ENCODE data around the gene HECW1.

HECW1 gene

DNA sequence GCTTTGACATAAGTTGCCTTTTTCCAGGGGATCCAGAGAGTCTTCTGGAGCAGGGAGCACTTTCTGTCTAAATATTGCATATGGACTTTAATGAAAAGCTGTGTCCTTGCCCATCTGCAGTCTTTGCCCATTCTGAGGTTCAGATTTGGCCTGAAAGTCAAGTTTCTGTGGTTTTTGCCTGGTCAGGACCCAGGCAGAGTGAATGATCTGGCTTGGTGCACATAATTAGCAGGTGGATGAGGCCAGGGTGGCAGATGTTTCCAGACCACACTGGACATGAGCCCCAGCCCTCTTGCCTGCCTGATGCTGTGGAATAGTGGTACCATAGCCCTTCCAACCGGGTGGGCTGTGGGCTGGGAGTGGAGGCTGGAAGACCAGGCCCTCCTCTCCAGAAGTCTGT lies 11.0 kb downstream of the HECW1 start:
- H3K79me1 ChIP-seq (replicated peaks; ENCODE audit: low read length, poor library complexity, severe bottlenecking) = no peaks in the 10 kb centered on the region
- no peaks in the 10 kb centered on the region for H3K36me3 ChIP-seq (ENCODE audit: control insufficient read depth in 1 of 2, insufficient read depth in 2 of 2, low read depth in 1 of 2, low read length in 2 of 2)
- H2AK5ac ChIP-seq (ENCODE audit: low read length, severe bottlenecking) = peak overlapping the region; percentile 11
- no peak overlapping the region for H3K14ac ChIP-seq (ENCODE audit: low read length in 2 of 2)
- no peak overlapping the region for H3K4me3 ChIP-seq (ENCODE audit: insufficient read depth in 1 of 2, low read depth in 1 of 2, low read length in 2 of 2)
- WGBS = 43% methylated on average over 1 of the region's 1 CpG
- H3K18ac ChIP-seq (ENCODE audit: low read depth in 1 of 2, low read length in 2 of 2) = no peak overlapping the region
- H2BK120ac ChIP-seq (ENCODE audit: low read depth, low read length) = no peak overlapping the region
- no peak overlapping the region for H2AFZ ChIP-seq (ENCODE audit: low read depth, low read length)
- no peak overlapping the region for H3K9ac ChIP-seq (ENCODE audit: low read length)
- H3K4me1 ChIP-seq (ENCODE audit: control insufficient read depth, insufficient read depth, low read depth, low read length) = peaks cover 13% of the 10 kb centered on the region
- no peak for DNase-seq
- H3K27me3 ChIP-seq (ENCODE audit: control insufficient read depth in 1 of 2, insufficient read depth in 1 of 2, low read length in 2 of 2) = peaks cover 0 to 17% of the 10 kb centered on the region in 2 experiments
- H2BK12ac ChIP-seq (ENCODE audit: low read length in 2 of 2) = no peak overlapping the region
- H4K8ac ChIP-seq (ENCODE audit: low read length) = no peak overlapping the region
- no peaks in the 10 kb centered on the region for H3K9me3 ChIP-seq (ENCODE audit: control insufficient read depth, low read length)
- H3K4me2 ChIP-seq (ENCODE audit: low read length, poor library complexity, severe bottlenecking) = no peak overlapping the region
- H3K4ac ChIP-seq (ENCODE audit: low read depth in 1 of 2, low read length in 2 of 2) = no peak overlapping the region
- H2BK15ac ChIP-seq (ENCODE audit: low read depth, poor library complexity, severe bottlenecking) = no peak overlapping the region
- no peak overlapping the region for H2BK5ac ChIP-seq (ENCODE audit: low read depth, low read length, poor library complexity, severe bottlenecking)
- no peak overlapping the region for H3K23ac ChIP-seq (ENCODE audit: low read length in 2 of 2)
- H4K91ac ChIP-seq (ENCODE audit: low read length) = no peak overlapping the region
- no peak overlapping the region for H3K27ac ChIP-seq (ENCODE audit: low read length, poor library complexity, severe bottlenecking)

DNA sequence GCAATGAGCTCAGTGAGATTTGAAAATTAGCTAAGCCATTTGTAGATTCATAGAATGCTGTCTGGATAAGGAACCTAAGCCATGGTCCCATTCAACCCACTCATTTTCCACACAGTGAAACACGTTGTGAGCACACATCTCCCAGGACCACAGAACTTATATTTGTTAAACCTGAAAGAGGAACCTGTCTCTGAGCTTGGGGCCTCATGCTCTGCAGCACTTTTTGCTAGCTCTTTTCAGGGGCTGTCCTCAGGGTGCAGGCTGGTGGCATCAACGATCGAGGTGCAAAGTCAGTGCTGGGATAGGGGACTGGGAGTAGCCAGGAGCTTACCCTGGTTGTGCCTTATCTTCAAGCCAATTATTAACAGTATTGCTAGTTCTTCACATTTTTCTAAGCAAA lies 11.9 kb downstream of the HECW1 start:
- no peak overlapping the region for H2AFZ ChIP-seq (ENCODE audit: low read depth, low read length)
- H3K4me3 ChIP-seq (ENCODE audit: insufficient read depth in 1 of 2, low read depth in 1 of 2, low read length in 2 of 2) = no peak overlapping the region
- H3K4me2 ChIP-seq (ENCODE audit: low read length, poor library complexity, severe bottlenecking) = no peak overlapping the region
- 94% methylated on average over 1 of the region's 3 CpGs for WGBS
- no peak for DNase-seq
- H3K18ac ChIP-seq (ENCODE audit: low read depth in 1 of 2, low read length in 2 of 2) = no peak overlapping the region
- H3K36me3 ChIP-seq (ENCODE audit: control insufficient read depth in 1 of 2, insufficient read depth in 2 of 2, low read depth in 1 of 2, low read length in 2 of 2) = no peaks in the 10 kb centered on the region
- H3K27ac ChIP-seq (ENCODE audit: low read length, poor library complexity, severe bottlenecking) = no peak overlapping the region
- H2BK120ac ChIP-seq (ENCODE audit: low read depth, low read length) = no peak overlapping the region
- H3K4me1 ChIP-seq (ENCODE audit: control insufficient read depth, insufficient read depth, low read depth, low read length) = peaks cover 9% of the 10 kb centered on the region
- no peak overlapping the region for H2BK15ac ChIP-seq (ENCODE audit: low read depth, poor library complexity, severe bottlenecking)
- H2AK5ac ChIP-seq (ENCODE audit: low read length, severe bottlenecking) = no peak overlapping the region
- H3K79me1 ChIP-seq (replicated peaks; ENCODE audit: low read length, poor library complexity, severe bottlenecking) = no peaks in the 10 kb centered on the region
- no peak overlapping the region for H3K23ac ChIP-seq (ENCODE audit: low read length in 2 of 2)
- no peak overlapping the region for H3K4ac ChIP-seq (ENCODE audit: low read depth in 1 of 2, low read length in 2 of 2)
- H3K9me3 ChIP-seq (ENCODE audit: control insufficient read depth, low read length) = no peaks in the 10 kb centered on the region
- no peak overlapping the region for H4K91ac ChIP-seq (ENCODE audit: low read length)
- no peak overlapping the region for H4K8ac ChIP-seq (ENCODE audit: low read length)
- peaks cover 0 to 17% of the 10 kb centered on the region in 2 experiments for H3K27me3 ChIP-seq (ENCODE audit: control insufficient read depth in 1 of 2, insufficient read depth in 1 of 2, low read length in 2 of 2)
- H2BK5ac ChIP-seq (ENCODE audit: low read depth, low read length, poor library complexity, severe bottlenecking) = no peak overlapping the region
- H2BK12ac ChIP-seq (ENCODE audit: low read length in 2 of 2) = no peak overlapping the region
- no peak overlapping the region for H3K14ac ChIP-seq (ENCODE audit: low read length in 2 of 2)
- no peak overlapping the region for H3K9ac ChIP-seq (ENCODE audit: low read length)

DNA sequence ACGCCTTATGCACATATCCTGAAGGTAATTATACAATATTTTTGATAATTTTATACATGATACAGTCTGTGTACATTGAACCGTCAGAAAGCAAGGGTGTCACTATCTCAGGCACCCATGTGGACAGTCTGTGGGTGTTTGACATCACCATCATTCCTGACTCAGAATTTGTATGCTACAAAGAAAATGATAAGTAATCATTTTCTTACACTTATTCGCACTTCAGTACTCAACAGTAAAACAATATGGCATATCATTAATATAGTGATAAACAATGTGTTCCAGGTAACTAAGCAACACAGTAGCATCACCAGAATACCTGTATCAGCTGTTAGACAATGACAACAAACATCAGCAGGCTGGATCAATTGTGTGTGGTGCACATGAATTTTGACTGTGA lies 17.9 kb downstream of the HECW1 start:
- H3K4me2 ChIP-seq (ENCODE audit: low read length, poor library complexity, severe bottlenecking) = no peak overlapping the region
- H3K27me3 ChIP-seq (ENCODE audit: control insufficient read depth in 1 of 2, insufficient read depth in 1 of 2, low read length in 2 of 2) = peaks cover 0 to 3% of the 10 kb centered on the region in 2 experiments
- 93% methylated on average over 3 of the region's 3 CpGs for WGBS
- H3K14ac ChIP-seq (ENCODE audit: low read length in 2 of 2) = no peak overlapping the region
- DNase-seq = no peak
- no peaks in the 10 kb centered on the region for H3K4me1 ChIP-seq (ENCODE audit: control insufficient read depth, insufficient read depth, low read depth, low read length)
- no peak overlapping the region for H3K9ac ChIP-seq (ENCODE audit: low read length)
- H2BK5ac ChIP-seq (ENCODE audit: low read depth, low read length, poor library complexity, severe bottlenecking) = no peak overlapping the region
- H3K23ac ChIP-seq (ENCODE audit: low read length in 2 of 2) = no peak overlapping the region
- H2AK5ac ChIP-seq (ENCODE audit: low read length, severe bottlenecking) = no peak overlapping the region
- H3K9me3 ChIP-seq (ENCODE audit: control insufficient read depth, low read length) = no peaks in the 10 kb centered on the region
- no peak overlapping the region for H3K18ac ChIP-seq (ENCODE audit: low read depth in 1 of 2, low read length in 2 of 2)
- H2BK15ac ChIP-seq (ENCODE audit: low read depth, poor library complexity, severe bottlenecking) = no peak overlapping the region
- H3K4ac ChIP-seq (ENCODE audit: low read depth in 1 of 2, low read length in 2 of 2) = no peak overlapping the region
- no peak overlapping the region for H4K8ac ChIP-seq (ENCODE audit: low read length)
- H4K91ac ChIP-seq (ENCODE audit: low read length) = no peak overlapping the region
- no peaks in the 10 kb centered on the region for H3K36me3 ChIP-seq (ENCODE audit: control insufficient read depth in 1 of 2, insufficient read depth in 2 of 2, low read depth in 1 of 2, low read length in 2 of 2)
- H2BK120ac ChIP-seq (ENCODE audit: low read depth, low read length) = no peak overlapping the region
- no peaks in the 10 kb centered on the region for H3K79me1 ChIP-seq (replicated peaks; ENCODE audit: low read length, poor library complexity, severe bottlenecking)
- H3K4me3 ChIP-seq (ENCODE audit: insufficient read depth in 1 of 2, low read depth in 1 of 2, low read length in 2 of 2) = no peak overlapping the region
- H2AFZ ChIP-seq (ENCODE audit: low read depth, low read length) = no peak overlapping the region
- no peak overlapping the region for H3K27ac ChIP-seq (ENCODE audit: low read length, poor library complexity, severe bottlenecking)
- H2BK12ac ChIP-seq (ENCODE audit: low read length in 2 of 2) = no peak overlapping the region

DNA sequence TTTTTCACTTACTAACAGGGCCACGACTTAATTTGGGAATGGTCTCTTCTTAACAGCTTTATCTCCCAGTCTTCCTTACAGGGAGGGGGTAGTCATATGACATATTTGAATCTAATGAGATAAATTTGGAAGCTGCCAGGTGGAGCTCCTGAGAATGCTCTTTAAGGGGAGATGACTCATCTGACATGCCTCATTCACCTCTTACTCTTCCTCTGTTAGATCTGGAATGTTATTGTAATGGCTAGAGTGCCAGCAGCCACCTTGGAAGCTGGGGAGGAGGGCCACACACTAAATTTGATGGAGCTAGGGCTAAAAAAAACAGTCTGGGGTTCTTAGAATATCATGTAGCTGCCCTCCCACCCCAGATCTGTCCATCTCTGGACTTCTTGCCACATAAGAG lies 22.7 kb downstream of the HECW1 start:
- Histone ChIP-seq H3K9me3 (ENCODE audit: control insufficient read depth, low read length) (no peaks in the 10 kb centered on the region), H4K8ac (ENCODE audit: low read length) (no peak overlapping the region), H2BK12ac (ENCODE audit: low read length in 2 of 2) (no peak overlapping the region), H3K9ac (ENCODE audit: low read length) (no peak overlapping the region), H2AK5ac (ENCODE audit: low read length, severe bottlenecking) (no peak overlapping the region), H2BK15ac (ENCODE audit: low read depth, poor library complexity, severe bottlenecking) (no peak overlapping the region), H3K4ac (ENCODE audit: low read depth in 1 of 2, low read length in 2 of 2) (no peak overlapping the region), H3K79me1 (replicated peaks; ENCODE audit: low read length, poor library complexity, severe bottlenecking) (no peaks in the 10 kb centered on the region), H3K27me3 (ENCODE audit: control insufficient read depth in 1 of 2, insufficient read depth in 1 of 2, low read length in 2 of 2) (peaks cover 0 to 3% of the 10 kb centered on the region in 2 experiments), H3K4me3 (ENCODE audit: insufficient read depth in 1 of 2, low read depth in 1 of 2, low read length in 2 of 2) (no peak overlapping the region), H3K18ac (ENCODE audit: low read depth in 1 of 2, low read length in 2 of 2) (no peak overlapping the region), H3K4me1 (ENCODE audit: control insufficient read depth, insufficient read depth, low read depth, low read length) (peaks cover 8% of the 10 kb centered on the region), H3K4me2 (ENCODE audit: low read length, poor library complexity, severe bottlenecking) (no peak overlapping the region), H4K91ac (ENCODE audit: low read length) (no peak overlapping the region), H3K36me3 (ENCODE audit: control insufficient read depth in 1 of 2, insufficient read depth in 2 of 2, low read depth in 1 of 2, low read length in 2 of 2) (no peaks in the 10 kb centered on the region), H3K27ac (ENCODE audit: low read length, poor library complexity, severe bottlenecking) (peak overlapping the region; percentile 9), H3K14ac (ENCODE audit: low read length in 2 of 2) (no peak overlapping the region), H2BK120ac (ENCODE audit: low read depth, low read length) (no peak overlapping the region), H2AFZ (ENCODE audit: low read depth, low read length) (no peak overlapping the region), H3K23ac (ENCODE audit: low read length in 2 of 2) (no peak overlapping the region), H2BK5ac (ENCODE audit: low read depth, low read length, poor library complexity, severe bottlenecking) (no peak overlapping the region)
- no CpG with 5 or more reads among the region's 1 CpG for WGBS
- no peak for DNase-seq
